ENCODE results near the gene FUT7.

FUT7 gene

GRCh38 chr9:136980669-136981478, 51.0 kb downstream of the FUT7 start:
- no peaks in the 10 kb centered on the region for H3K36me3 ChIP-seq (ENCODE audit: control insufficient read depth, insufficient read depth, low read length)
- H3K4me1 ChIP-seq (ENCODE audit: control insufficient read depth, insufficient read depth, low read length): no peaks in the 10 kb centered on the region
- H3K9ac ChIP-seq (ENCODE audit: low read length): no peak overlapping the region
- H3K27me3 ChIP-seq (ENCODE audit: control insufficient read depth, insufficient read depth, low read length): peaks cover 19% of the 10 kb centered on the region
- H3K4me3 ChIP-seq (ENCODE audit: low read length): no peak overlapping the region
- no peak overlapping the region for H3K27ac ChIP-seq (ENCODE audit: low read depth, low read length)

Measured in rectal smooth muscle tissue (tissue), 1 donor.